Measurements from ENCODE around the gene AFF2.

DNA sequence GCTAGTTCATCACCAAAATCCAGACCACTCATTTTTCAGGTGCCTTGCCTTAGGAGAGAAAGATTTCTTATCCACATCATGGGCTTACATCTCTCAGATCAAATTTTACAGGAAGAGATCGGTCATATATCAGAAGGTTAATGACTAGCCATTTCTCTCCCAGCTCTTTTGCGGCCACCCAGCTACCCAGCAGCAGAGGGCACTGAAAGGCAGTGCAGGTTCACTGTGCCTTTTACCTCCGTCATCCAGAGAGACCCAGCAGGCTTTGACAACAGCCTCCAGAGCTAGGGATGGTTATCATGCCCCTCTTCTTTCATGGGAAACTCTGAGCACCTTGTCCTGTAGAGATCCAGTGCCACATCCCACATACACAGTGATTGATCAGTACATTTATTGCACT, 384.8 kb downstream of the AFF2 start:
- TF ChIP-seq, protein P1, sequence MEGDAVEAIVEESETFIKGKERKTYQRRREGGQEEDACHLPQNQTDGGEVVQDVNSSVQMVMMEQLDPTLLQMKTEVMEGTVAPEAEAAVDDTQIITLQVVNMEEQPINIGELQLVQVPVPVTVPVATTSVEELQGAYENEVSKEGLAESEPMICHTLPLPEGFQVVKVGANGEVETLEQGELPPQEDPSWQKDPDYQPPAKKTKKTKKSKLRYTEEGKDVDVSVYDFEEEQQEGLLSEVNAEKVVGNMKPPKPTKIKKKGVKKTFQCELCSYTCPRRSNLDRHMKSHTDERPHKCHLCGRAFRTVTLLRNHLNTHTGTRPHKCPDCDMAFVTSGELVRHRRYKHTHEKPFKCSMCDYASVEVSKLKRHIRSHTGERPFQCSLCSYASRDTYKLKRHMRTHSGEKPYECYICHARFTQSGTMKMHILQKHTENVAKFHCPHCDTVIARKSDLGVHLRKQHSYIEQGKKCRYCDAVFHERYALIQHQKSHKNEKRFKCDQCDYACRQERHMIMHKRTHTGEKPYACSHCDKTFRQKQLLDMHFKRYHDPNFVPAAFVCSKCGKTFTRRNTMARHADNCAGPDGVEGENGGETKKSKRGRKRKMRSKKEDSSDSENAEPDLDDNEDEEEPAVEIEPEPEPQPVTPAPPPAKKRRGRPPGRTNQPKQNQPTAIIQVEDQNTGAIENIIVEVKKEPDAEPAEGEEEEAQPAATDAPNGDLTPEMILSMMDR (IDR thresholded peaks at IDR 0.05), result no peak
- no peak for TF ChIP-seq POLR2A (IDR thresholded peaks at IDR 0.05)

All from esophagus squamous epithelium (tissue), 4 donors.